Activated naive CD4-positive, alpha-beta T cell treated with anti-CD3 and anti-CD28 coated beads, Interleukin-2, amount 50 U/mL, for 16 hours (primary cell): Measurements from ENCODE around the gene OTOP1.
"Not testable (repeated sequence)": the region's sequence is repeated elsewhere in the genome, so short reads cannot be mapped to it uniquely, and the experiment has no call there.

Source experiments
- DNase-seq: peaks from one replicate; pipeline ENCODE4 v3.0.0-alpha.2; 2020

OTOP1 gene

DNA sequence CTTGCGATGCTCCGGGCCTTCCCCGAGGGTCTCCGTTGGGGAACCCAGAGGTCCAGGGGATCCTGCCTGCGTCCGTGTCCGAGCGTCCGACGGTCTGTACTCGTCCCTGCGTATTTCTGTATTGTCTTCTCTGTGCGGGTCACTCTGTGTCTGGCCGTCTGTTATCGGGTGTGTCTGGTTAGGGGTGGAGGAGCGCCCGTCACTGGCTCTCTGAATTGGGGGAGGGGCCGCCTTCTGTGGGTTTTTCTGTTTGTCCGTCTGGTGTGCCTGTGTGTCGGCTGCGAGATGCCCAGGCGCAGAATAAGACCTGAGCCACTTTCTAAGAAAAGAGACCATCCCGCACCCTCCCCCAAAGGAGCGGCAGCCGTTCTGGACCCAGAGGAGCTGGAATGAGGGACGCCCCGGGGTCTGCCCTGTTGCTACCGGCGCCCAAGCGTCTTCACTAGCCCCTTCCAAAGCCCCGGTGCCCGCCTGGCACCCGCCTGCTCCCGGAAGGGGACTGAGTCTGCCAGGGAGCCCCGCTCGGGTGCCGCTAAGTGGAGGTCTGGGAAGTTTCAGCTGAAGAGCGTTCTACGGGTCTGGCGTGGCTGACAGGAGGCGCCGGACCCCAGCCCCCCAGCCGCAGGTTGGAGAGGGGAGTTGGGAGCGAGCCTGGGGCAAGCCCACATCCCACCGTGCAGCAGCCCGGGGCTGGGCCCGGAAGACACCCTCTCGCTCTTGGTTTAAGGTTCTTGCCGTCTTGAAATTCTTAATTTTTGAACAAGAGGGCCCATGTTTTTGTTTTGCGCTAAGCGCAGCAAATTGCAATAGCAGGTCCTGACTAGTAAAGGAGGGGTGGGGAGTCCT lies 1.0 kb upstream of the OTOP1 start:
- DNase-seq, result no peak

DNA sequence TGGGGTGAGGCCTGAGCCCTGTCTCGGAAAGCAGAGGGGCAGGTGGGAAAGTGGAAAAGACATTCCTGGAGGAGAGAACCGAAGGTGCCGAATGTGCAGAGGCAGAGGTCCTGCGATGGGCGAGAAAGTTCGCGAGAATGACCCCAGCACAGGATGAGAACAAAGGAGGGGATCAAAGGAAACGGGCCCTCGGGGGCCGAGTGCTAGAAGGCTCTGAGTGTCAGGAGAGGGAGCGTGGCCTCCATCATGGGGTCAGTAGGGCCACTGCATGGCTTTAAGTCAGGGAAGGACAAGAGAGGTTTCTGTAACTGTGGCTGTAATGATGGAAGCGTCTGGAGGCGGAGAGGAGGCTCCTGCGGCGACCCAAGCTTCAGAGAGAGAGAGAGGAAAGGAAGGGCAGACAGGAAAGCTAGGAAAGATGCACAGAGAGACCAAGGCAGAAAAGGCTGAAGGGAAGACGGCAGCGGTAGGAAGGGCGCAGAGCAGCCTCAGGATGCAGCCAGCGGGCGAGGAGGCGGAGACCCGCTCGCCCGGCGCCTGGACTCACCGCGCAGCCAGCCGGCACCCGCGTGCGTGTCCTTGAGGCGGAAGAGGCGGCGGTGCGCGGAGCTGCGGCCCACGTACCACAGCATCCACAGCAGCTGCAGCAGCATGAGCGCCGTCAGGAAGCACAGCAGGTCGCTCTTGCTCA lies 669 bp downstream of the OTOP1 start:
- DNase-seq, result no peak

DNA sequence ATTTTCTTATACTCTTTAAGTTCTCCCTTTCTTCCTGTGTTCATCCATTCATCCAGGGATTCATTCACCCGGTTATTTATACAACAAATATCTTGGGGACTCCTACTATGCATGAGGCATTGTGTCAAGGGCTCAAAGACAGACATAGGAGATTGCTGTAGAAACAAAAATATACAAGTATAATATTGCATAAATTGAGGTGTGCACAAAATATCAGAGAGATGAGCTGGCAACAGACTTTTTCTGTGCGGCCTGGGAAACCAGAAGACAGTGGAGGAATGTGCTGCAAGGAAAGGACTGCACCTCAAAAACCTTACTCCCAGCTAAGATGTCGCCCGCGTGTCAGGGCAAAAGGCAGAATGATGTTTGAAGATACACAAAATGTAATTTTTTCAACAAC lies 9.6 kb downstream of the OTOP1 start:
- no peak for DNase-seq

DNA sequence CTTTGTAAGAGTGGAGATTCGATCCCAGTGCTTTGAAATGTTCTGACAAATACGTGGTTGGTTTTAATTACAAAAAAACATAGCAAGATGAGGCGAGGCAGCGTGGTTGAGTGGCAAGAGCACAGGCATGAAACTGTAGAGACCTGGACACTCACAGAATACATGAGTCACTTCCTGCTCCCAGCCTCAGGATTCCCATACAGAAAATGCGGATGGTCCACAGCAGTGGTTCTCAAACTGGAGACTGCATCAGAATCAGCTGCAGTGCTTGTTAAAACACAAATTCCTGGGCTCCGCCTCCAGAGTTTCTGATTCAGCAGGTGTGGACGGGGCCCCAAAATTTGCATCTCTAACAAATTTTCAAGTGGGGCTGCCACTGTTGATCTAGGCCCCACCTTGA lies 10.1 kb downstream of the OTOP1 start:
- DNase-seq, result no peak

DNA sequence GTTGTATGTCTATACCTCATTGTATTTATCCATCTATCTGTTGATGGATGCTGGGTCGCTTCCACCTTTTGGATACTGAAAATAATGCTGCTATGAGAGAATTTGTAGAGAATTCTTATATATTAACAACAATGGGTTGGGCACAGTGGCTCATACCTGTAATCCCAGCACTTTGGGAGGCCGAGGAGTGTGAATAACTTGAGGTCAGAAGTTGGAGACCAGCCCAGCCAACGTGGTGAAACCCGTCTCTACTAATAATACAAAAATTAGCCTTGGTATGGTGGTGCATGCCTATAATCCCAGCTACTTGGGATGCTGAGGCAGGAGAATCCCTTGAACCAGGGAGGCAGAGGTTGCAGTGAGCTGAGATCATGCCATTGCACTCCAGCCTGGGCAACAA lies 13.1 kb downstream of the OTOP1 start:
- DNase-seq, result not testable (repeated sequence)

DNA sequence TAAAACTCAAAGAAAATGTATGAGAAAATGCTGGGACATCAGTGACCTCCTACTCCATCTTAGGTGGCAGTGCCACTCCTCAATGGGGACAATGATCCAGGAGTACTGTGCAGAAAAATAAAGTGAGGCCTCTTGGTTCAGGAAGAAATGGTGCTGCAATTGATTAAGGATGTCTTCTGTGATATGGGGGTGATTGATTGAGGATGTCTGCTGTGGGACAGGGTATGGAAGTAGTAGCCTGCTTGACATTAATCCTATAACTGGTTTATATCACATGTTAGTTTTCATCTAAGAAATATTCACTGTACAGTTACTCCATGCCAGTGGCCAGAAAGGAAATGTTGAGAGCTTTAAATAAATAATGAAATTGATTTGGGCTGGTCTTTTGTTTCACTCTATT lies 20.5 kb downstream of the OTOP1 start:
- DNase-seq, result no peak

DNA sequence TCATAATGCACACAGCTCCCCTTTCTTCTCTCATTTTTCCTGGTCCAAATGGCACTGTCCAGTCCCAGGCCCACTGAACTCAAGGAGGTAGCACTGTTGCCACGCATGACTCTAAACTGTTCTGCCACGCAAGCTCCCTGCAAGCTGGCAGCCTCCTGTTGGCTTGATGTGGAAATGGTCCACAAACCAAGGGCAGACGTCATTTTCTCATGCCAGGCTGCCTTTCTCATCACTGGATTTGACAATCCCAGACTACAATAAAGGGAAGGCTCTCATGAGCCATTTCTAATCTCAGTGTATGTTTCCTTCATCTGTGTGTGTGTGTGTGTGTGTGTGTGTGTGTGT lies 22.4 kb downstream of the OTOP1 start:
- DNase-seq, result no peak

DNA sequence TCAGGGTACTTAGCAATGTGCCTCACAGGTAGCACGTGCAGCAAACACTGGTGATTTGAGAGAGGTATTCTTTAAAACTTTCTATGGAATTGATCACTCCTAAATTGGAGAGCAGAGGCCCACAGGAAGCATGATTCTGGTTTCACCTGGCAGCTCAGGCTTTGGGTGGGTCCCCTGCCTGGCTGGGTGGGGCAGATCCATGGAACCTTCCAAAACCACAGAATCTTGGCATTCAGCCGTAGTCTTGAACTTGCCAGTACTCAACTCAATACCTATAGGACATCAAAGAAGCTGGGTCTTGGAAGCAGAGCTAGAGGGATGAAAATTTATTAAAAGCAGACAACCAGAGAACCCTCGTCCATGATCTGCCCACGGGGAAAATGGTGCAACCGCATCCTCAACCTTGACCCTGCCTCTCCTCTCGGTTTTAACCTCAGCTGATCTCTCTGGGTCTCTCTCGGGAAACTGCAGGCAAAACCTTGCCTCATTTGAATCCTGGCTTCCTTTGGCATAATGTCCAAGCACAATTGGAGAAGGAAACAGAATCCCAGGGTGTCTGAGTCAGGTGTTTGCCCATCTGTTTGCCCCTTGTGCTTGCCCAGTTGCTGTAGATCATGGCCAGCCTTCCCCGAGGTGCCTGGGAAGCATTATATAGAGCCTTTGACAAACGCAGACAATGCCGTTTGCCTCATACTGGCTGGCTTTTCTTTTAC lies 22.9 kb downstream of the OTOP1 start:
- DNase-seq, result no peak

DNA sequence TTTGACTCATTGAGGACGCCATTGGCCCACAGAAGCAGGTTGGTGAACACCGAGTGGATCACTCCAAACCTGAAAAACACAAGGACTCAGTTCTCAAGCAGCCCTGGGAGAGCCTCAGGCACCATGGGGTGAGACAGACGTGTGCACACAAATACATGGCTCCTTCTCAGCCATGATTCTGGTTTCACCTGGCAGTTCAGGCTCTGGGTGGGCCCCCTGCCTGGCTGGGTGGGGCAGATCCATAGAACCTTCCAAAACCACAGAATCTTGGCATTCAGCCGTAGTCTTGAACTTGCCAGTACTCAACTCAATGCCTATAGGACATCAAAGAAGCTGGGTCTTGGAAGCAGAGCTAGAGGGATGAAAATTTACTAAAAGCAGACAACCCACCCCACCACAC lies 24.2 kb downstream of the OTOP1 start:
- no peak for DNase-seq

DNA sequence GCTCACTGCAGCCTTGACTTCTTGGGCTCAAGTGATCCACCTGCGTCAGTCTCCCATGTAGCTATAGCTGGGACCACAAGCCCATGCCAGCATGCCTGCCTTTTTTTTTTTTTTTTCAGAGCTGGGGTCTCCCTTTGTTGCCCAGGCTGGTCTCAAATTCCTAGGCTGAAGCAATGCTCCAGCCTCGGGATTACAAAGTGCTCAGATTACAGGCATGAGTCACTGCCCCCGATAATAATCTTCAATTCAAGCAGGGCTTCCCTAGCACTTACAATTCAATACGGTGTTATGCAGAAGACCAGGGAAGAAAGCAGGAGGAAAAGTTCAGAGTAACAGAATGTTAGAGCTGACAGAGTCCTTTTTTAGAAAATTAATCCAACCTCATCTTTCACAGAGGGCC lies 26.1 kb downstream of the OTOP1 start:
- no peak for DNase-seq

DNA sequence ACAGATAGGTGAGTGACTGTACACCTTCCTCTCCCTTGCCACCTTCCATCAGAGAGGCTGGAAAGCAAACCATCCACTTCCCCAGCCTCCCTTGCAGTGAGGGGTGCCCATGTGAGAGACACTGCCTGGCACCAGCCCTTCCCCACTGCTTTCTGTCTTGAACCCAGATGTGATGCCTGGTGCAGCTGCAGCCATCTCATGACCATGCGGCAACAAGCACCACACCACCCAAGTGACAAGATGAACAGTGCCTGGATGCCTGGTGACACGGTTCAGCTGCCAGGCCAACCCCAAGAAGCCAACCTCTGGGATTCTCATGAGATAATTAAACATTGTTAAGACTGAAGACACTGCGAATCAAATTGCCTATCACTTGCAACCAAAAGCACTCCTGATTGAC lies 31.4 kb downstream of the OTOP1 start:
- no peak for DNase-seq

DNA sequence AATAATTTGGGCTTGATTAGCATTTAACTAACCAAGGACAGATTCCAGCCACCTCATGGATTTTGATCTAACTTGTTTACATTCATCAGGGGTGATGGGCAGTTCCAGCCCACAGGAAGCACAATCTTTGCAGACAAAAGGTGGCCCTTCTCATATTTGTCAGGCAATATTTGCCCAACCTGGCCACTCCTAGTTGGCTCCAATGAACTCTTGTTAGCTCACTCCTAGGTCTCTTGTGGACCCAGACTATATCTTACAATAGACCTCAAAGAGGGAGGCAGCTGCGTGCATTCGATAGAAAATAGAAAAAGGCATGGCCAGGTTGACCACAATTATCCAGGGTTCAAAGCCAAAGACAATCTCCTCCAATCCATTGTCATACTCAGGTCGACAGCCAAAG lies 38.2 kb downstream of the OTOP1 start:
- DNase-seq, result not testable (repeated sequence)

DNA sequence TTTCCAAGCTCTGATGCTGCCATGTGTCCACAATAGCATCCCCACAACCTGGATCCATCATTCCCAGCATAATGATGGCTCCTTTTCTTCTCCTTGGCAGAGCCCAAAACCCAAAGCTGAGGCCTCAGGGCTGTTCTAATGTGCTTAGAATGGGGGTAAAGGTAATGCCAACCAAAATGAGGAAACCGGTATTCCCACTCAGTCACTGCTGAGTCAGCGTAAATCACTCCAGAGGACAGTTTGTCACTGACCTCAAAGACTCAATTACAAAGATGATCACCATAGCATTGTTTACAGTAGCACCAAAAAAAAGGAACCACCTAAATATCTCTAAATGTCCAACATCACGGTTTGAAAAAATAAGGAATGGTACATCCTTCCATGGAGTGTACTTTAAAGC lies 41.2 kb downstream of the OTOP1 start:
- no peak for DNase-seq

DNA sequence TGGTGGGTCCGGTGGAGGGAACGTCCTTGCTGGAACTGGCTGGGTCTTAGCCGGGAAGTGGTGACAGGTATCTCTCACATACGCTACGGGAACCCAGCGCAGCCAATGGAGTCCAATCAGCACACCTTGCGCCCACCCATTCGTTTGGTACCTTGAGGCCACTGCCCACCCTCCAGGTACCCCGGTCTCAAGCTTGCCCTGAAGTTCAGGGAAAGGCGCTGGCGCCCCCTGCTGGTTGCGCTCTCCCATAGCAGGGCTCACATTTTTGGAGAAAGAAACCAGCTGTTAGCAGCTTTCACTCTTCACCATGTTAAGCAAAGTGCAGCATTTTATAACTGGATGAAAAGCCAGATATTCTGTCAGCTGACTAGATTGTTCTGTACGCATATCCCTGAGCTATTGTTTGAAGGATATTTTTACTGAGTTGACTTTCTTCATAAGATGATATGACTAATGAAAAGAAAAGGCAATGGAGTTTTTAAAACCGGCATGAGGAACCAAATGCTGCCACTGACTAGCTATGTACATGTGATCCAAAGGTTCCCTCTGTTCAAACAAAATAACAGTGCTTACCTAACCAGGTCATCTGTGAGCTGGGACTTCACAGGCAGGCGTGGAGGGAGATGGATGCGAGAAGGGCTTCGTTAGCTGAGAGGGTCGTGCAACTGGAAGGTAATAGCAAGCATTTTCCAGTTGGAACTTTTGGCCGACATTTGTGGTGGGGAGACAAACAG lies 43.7 kb downstream of the OTOP1 start:
- DNase-seq, result no peak

DNA sequence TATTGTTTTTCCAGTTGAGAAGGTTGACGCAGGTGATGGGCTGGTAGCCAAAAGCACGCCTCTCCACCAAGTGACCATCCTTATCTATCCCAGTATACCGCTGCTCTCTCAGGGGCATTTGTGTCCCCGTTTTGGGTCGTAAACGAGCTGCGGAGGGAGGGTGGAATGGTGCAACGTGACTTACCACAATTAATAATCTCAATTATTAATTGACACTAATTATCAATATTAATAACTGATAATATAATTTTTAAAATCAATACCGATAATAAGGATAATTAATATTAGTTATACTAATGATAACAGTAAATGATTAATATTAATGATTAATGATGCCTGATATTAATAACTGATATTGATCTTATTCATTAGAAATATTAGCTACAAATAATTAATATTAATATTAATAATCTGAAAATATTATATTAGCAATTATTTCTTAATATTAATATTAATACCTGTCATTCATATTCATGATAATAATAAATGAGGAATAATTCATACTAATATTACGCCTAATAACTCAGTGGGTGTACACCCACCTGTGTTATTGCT lies 56.1 kb downstream of the OTOP1 start:
- no peak for DNase-seq

DNA sequence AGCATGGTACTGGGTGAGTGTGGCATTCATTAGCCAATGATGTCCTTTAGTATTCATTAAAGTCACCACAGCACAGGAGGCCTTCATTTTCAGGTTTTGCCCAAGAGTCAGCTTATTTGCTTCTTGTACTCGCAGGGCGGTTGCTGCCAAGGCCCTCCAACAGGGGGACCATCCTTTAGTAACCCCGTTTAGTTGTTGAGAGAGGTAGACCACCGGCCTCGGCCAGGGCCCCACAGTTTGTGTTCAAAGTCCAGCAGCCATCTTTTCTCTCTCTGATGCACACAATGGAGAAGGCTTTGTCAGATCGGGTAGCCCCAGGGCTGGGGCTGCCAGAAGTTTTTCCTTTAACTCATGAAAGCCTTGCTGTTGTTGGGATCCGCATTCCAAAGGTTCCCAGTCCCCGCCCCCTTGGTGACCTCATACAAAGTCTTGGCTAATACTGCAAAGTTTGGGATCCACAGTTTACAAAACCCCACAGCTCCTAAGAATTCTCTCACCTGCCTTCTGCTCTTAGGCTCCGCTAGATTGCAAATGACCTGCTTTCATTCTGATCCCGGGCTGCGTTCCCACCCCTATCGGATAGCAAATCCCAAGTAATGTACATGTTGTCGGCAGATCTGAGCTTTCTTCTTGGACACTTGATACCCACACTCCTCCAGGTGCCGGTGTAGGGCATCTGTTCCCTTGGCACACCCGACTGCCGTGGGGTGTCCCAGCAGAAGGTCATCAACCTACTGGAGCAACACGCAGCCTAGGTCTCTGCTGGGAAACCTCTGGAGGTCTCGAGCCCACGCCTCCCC lies 58.5 kb downstream of the OTOP1 start:
- not testable (repeated sequence) for DNase-seq

DNA sequence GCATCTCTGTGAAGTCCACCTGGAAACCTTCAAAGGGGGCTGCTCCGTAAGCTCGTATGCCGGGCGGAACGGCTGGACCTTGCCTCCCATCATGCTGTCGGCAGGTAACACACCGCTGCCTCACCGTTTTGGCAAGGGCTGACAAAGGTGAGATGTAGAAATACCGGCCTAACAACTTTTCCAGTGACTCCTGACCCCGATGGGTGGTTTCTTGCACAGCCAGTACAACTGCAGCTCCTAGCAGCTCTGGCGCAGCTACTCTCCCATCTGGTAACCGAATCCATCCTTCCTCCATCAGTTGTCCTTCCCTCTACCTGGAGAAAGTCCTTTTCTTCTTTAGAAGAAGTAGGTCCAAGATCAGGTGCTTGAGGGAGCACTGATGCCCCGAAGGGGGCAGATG lies 59.7 kb downstream of the OTOP1 start:
- not testable (repeated sequence) for DNase-seq

DNA sequence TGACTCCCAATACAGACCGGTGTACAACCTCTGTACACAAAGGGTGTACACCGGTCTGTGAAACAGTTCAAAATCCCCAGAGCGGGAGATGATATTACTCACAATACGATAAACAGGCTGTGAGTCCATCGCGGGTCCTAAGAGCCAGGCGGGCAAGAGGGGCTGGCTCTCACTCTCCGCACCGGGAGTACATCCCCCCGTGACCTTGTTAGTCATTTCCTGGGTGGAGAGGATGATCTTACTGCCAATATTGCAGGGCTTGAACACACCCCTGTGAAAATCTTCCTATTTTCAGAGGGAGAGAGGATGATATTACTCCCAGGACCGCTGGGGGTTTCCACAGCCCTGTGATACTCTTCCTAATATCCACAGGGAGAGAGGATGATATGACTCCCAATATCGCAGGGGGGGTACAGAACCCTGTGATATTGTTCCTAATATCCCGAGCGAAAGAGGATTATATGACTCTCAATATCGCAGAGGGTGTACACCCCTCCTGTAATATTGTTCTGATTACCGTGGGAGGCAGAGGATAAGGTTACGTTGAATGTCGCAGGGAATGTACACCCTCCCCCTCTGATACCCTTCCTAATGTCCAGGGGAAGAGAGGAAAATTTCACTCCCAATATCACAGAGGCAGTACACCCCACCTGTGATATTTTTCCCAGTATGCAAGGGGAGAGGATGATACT lies 60.9 kb downstream of the OTOP1 start:
- not testable (repeated sequence) for DNase-seq

DNA sequence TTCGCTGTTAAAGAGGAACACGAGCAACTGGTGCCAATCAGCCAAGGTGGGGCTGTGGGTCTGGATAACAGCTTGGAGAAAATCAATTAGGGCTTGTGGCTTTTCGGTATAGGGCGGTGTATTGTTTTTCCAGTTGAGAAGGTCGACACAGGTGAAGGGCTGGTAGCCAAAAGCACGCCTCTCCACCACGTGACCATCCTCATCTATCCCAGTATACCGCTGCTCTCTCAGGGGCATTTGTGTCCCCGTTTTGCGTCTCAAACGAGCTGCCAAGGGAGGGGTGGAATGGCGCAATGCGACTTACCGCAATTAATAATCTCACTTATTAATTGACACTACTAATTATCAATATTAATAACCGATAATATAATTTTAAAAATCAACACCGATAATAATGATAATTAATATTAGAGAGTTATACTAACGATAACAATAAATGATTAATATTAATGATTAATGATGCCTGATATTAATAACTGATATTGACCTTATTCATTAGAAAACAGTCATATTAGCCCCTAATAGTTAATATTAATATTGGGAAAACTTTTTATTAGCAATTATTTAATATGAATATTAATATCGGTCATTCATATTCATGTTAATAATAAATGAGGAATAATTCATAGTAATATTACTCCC lies 62.1 kb downstream of the OTOP1 start:
- DNase-seq, result not testable (repeated sequence)

DNA sequence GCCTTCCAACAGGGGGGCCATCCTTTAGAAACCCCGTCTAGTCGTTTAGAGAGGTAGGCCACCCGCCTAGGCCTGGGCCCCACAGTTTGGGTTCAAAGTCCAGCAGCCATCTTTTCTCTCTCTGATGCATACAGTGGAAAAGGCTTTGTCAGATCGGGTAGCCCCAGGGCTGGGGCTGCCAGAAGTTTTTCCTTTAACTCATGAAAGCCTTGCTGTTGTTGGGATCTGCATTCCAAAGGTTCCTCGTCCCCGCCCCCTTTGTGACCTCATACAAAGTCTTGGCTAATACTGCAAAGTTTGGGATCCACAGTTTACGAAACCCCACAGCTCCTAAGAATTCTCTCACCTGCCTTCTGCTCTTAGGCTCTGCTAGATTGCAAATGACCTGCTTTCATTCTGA lies 64.5 kb downstream of the OTOP1 start:
- DNase-seq, result not testable (repeated sequence)
